Measurements from ENCODE around the gene SEMA4C. TPM values are rescaled to one million over a fixed set of nuclear protein-coding genes. Genes with fewer than 3 reads are reported as not detected.

SEMA4C gene
- polyA plus RNA-seq, 1 donor from 2014 or later, result 88.7 TPM

- H2AFZ ChIP-seq (ENCODE audit: low read depth, low read length), result no peak overlapping the region
- H4K20me1 ChIP-seq (ENCODE audit: insufficient read depth), result no peaks in the 10 kb centered on the region
- no peaks in the 10 kb centered on the region for H3K79me2 ChIP-seq (replicated peaks; ENCODE audit: insufficient read depth, low read length)
- TF ChIP-seq MXI1 (conservative IDR thresholded peaks at IDR 0.05; ENCODE audit: poor library complexity, severe bottlenecking), result no peak
- no peak for TF ChIP-seq EZH2 (IDR thresholded peaks at IDR 0.05; ENCODE audit: borderline replicate concordance, insufficient read depth, low read length, poor library complexity, severe bottlenecking)
- TF ChIP-seq TAF1 (IDR thresholded peaks at IDR 0.05; ENCODE audit: low read depth), result no peak
- TF ChIP-seq SMC3 (conservative IDR thresholded peaks at IDR 0.05; ENCODE audit: poor library complexity), result no peak
- TF ChIP-seq CTCF (IDR thresholded peaks at IDR 0.05; ENCODE audit: poor library complexity, severe bottlenecking), result no peak
- no peak for TF ChIP-seq POLR2AphosphoS5 (IDR thresholded peaks at IDR 0.05)
- TF ChIP-seq EP300 (conservative IDR thresholded peaks at IDR 0.05; ENCODE audit: poor library complexity, severe bottlenecking), result no peak
- TF ChIP-seq REST (IDR thresholded peaks at IDR 0.05; ENCODE audit: borderline replicate concordance), result no peak
- TF ChIP-seq RAD21 (conservative IDR thresholded peaks at IDR 0.05), result no peak
- H3K27ac ChIP-seq (ENCODE audit: low read length), result no peak overlapping the region
- no peak overlapping the region for H3K9ac ChIP-seq (ENCODE audit: low read length)
- no peaks in the 10 kb centered on the region for H3K9me3 ChIP-seq (ENCODE audit: low read length)
- H3K36me3 ChIP-seq (ENCODE audit: insufficient read depth, low read length), result no peaks in the 10 kb centered on the region
- no peaks in the 10 kb centered on the region for H3K9me2 ChIP-seq (ENCODE audit: insufficient read depth, low read length)
- no peak overlapping the region for H3K4me2 ChIP-seq (ENCODE audit: low read length)
- no peak overlapping the region for H3K4me3 ChIP-seq (ENCODE audit: low read length)
- H3K27me3 ChIP-seq (ENCODE audit: insufficient read depth, low read depth, low read length), result no peaks in the 10 kb centered on the region
- H3F3A ChIP-seq (ENCODE audit: insufficient read depth, low read length, poor library complexity, severe bottlenecking), result no peaks in the 10 kb centered on the region
Measured at GRCh38 chr2:96877042-96877451, 7.2 kb upstream of the SEMA4C start.

GRCh38 chr2:96876269-96877041 is 6.6 kb upstream of the SEMA4C start:
- H3K9ac ChIP-seq (ENCODE audit: low read length), result no peak overlapping the region

More at GRCh38 chr2:96876269-96877041, 6.6 kb upstream of the SEMA4C start:
- no peaks in the 10 kb centered on the region for H3K9me2 ChIP-seq (ENCODE audit: insufficient read depth, low read length)
- H3K36me3 ChIP-seq (ENCODE audit: insufficient read depth, low read length), result no peaks in the 10 kb centered on the region
- no peaks in the 10 kb centered on the region for H3K9me3 ChIP-seq (ENCODE audit: low read length)
- H3F3A ChIP-seq (ENCODE audit: insufficient read depth, low read length, poor library complexity, severe bottlenecking), result no peaks in the 10 kb centered on the region
- H3K79me2 ChIP-seq (replicated peaks; ENCODE audit: insufficient read depth, low read length), result no peaks in the 10 kb centered on the region
- no peak overlapping the region for H3K4me2 ChIP-seq (ENCODE audit: low read length)
- H2AFZ ChIP-seq (ENCODE audit: low read depth, low read length), result no peak overlapping the region
- no peak overlapping the region for H3K4me3 ChIP-seq (ENCODE audit: low read length)
- H4K20me1 ChIP-seq (ENCODE audit: insufficient read depth), result no peaks in the 10 kb centered on the region
- H3K27me3 ChIP-seq (ENCODE audit: insufficient read depth, low read depth, low read length), result no peaks in the 10 kb centered on the region
- H3K27ac ChIP-seq (ENCODE audit: low read length), result no peak overlapping the region
- TF ChIP-seq POLR2AphosphoS5 (IDR thresholded peaks at IDR 0.05), result no peak
- TF ChIP-seq TAF1 (IDR thresholded peaks at IDR 0.05; ENCODE audit: low read depth), result no peak
- no peak for TF ChIP-seq SMC3 (conservative IDR thresholded peaks at IDR 0.05; ENCODE audit: poor library complexity)
- TF ChIP-seq EZH2 (IDR thresholded peaks at IDR 0.05; ENCODE audit: borderline replicate concordance, insufficient read depth, low read length, poor library complexity, severe bottlenecking), result no peak
- TF ChIP-seq REST (IDR thresholded peaks at IDR 0.05; ENCODE audit: borderline replicate concordance), result no peak
- TF ChIP-seq EP300 (conservative IDR thresholded peaks at IDR 0.05; ENCODE audit: poor library complexity, severe bottlenecking), result no peak
- TF ChIP-seq CTCF (IDR thresholded peaks at IDR 0.05; ENCODE audit: poor library complexity, severe bottlenecking), result no peak
- no peak for TF ChIP-seq MXI1 (conservative IDR thresholded peaks at IDR 0.05; ENCODE audit: poor library complexity, severe bottlenecking)
- TF ChIP-seq RAD21 (conservative IDR thresholded peaks at IDR 0.05), result no peak

Data from neural cell (in vitro differentiated cells).